HG03060 (cell line): ENCODE data around the gene MVB12B.

ENCODE experiments used
- ATAC-seq: cut with Tn5 transposase; IDR thresholded peaks from one replicate; pipeline ENCODE4 v1.9.1; 2021; ENCODE audit warnings: low read depth, moderate number of reproducible peaks; ENCODE audit not compliant: unreplicated experiment

MVB12B gene

DNA sequence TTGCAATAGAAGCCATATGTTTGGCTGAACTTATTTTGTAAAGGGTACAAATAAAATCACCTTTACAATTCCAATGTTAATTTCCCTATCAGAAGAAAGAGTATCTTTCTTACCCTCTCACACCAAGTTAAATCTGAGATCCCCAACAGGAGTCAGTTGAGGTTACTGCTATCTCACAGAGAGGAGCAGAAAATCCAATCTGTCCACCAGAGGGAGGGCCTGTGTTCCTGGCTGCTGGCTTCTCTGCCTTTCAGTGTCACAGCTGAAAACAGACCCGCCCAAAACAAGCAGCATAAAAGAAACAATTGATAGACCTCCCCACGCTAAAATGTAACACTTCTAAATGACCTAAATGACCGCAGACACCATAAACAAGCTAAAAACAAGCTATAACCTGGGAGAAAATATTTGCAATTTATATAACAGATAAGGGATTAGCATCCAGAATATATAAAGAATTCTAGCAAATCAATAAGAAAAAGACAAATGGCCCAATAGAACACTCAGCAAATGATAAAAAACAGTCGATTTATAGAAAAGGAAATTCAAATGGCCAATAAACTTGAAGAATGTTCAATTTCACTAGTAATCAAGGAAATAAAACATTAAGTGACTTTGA is 24.5 kb upstream of the MVB12B start:
- no peak for ATAC-seq

DNA sequence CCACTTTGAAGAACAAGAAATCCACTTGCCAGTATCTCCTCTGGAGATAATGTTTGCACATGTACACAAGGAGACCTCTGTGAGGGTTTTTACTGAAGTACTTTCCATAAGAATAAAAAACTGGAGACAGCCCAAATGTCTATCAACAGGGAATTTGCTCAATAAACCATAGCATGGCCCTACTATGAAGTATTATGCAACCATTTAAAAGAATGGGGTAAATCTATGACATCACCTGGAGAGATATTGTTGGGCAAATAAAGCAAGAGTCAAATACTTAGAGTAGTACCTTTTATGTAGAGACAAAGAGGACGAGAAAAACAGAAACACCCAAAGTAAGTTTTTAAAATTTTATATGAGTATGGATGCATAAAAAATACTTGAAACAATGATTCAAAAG is 23.9 kb upstream of the MVB12B start:
- ATAC-seq = no peak

DNA sequence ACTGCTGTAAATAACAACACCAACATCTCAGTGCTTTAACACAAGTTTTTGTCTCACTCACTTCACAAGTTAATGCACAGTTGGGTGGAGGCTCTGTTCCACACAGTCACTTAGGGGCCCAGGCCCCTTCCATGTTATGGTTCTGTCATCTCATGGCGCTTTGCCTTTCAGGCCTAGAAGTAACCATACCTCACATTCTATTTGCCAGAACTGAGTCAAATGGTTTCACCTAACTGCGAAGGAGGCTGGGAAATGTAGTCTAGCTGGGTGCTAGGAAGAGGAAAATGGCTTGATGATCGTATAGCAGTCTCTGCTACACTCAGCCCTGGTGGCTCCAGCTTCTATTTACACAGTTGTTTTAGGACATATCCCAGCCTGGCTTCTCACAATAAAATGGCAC is 23.1 kb upstream of the MVB12B start:
- ATAC-seq = no peak

DNA sequence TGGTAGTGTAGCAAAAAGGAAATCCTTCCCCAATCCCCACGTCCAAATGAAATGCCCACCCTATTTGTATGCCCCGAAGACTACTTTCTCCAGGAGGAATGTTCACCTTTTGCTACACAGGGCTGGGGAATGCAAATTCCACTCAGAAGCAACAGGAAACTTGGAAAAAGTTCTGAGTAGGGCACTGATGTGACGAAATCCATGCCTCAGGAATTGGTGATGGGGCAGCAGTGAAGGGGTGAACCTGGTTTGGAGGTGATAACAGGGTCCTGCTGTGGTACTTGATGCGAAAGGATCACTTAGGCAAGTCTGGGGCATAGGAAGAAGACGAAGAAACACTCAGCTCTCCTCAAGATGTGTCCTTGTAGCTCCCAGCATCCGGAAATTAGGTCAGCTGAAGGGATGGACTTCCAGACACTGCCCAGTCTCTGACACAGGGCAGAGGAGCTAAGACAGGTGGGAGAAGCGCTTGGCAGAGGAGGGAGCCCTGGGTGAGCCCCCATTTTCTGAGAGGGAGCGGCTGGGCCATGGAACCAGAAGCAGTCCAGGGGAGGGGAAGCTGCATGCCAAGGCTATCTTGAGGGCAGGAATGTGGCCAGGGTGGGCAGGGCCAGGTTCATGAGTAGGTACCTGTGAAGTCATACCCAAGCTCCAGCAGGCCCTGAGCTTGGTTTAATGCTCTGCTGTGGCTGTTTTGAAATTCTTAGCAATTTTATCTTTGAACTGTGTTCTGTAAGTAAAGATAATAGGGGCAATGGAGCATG is 22.2 kb upstream of the MVB12B start:
- no peak for ATAC-seq

DNA sequence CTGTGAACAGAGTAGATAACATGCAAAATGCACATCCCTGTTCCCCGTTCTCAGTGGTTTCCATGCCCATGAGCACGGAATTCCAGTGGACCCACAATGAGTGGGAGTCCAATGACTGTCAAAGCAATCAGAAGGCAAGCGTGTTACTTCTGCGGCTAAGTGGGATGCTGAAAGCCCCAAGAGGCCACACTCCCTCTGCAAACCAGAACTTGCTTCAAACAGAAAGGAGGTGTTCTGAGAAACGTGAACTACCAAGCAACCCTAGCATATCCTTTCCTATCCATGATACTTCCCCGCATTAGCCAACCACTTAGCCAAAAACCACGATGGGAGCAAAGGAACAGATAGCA is 21.7 kb upstream of the MVB12B start:
- ATAC-seq = no peak

DNA sequence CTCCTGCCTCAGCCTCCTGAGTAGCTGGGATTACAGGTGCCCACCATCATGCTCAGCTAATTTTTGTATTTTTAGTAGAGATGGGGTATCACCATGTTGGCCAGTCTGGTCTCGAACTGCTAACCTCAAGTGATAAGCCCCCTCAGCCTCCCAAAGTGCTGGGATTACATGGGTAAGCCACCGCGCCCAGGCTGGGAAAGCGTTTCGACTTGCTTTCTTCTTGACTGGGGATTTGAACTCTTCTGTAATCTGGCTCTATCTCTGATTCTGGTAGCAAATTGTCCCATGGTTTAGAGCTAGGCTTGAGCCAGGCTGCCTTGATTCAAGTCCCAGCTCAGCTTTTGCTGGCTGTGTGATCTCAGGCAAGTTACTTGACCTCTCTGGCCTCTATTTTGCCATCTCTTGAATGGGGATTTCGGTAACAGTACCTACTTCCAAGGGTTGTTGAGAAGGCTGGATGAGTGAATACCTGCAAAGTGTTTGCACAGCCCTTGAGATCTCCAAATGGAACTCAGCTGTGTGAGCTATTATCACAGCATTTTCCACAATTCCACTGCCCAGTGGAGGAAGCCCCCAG is 20.5 kb upstream of the MVB12B start:
- ATAC-seq = no peak

DNA sequence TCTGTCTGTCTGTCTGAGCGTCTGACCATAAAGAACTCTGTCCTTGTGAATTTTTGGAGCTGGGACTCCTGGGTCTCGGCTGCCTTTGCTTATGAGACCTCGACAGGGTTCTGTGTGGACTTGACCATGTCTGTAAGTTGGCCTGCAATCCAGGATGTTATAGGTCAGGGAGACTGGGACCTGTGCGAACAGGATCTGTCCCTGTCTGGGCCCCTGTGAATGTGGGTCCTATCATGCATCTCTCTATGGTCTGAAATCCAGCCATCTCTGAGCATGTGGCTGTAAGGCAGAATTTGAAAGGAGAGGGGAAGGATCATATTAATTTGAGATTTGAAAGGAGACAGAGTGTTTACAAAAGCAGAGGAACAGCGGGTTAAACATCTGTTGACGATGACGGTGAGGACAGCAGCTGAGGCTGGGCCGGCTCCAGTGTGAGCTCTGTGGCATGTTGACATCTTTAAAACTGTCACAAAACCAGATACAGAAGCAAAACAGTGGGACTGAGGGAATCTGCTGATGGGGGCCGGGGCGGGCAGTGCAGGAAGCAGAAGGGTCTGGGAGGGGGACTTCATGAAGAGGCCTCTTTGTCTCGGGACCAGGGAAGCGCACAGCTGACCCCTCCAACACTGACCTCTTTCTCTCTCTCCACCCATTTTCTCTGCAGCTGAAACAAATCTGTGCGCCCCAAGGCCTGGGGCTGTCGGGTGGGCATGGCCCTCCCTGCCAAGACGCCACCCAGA is 19.1 kb upstream of the MVB12B start:
- ATAC-seq = no peak

DNA sequence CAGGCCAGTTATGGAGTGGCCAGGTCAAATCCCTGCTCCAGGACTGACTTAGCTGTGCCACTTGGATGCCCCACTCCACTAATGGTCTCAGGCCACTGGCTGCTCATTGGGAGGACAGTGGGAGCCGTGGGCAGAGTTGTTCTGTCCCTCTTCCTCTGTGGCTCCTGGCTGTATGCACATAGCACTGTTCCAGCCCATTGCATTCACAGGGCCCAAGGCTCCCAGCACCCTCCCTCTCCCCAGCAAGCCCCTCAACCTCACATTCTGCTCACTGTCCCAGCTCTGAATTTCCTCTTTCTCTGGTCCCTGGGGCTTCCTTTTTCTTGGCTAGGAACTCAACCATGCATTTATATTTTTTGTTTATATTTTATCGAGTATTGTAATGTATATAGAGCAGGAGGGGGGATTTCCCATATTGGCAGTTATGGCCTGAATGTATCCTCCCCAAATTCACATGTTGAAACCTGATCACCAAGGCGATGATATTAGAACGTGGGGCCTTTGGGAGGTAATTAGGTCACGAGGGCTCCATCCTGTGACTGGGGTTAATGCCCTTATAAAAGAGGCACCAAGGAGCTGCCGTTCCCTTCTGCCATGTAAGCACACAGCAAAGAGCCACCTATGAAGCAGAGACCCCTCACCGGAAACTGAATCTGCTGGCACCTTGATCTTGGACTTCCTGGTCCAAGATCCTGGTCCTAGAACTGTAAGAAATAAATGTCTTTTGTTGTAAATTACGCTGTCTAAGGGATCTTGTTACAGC is 17.0 kb upstream of the MVB12B start:
- no peak for ATAC-seq

DNA sequence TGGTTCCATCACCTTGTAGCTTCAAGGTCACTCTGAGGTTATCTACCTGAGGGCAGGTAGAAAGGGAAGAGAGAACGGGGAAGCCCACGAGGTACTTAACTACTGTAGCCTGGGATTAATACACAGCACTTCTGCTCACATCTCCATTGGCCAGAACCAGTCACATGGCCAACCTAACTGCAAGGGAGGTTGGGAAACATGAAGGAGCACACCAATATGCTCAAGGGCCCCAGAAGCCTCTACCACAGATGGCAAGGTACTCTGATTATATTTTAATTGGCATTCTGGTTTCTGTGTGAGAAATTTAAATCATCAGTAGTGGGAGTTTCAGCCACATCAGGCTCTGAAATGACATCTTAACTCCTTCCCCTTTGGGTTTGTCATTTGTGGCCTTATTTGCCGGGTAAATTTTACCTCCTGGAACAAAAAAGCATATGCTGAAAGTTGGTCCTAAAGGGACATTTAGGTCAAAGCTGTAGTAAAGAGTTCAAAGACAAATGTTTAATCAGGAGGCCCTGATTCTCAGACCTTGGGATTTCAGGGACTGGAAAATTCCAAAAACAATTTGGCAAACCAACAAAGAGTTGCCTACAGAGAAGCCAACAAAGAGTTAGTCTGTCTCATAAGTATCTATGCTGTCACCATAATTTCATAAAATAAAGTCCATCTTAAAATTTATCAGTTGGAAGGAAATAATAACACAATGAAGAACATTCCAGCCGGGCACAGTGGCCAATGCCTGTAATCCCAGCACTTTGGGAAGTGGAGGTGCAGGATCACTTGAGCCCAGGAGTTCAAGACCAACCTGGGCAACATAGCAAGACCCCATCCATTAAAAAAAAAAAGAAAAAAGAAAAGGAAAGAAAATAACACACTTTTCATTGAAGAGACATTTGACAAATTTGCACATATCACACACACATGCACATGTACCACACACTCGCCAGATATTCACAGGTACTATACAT is 13.8 kb upstream of the MVB12B start:
- ATAC-seq = no peak

DNA sequence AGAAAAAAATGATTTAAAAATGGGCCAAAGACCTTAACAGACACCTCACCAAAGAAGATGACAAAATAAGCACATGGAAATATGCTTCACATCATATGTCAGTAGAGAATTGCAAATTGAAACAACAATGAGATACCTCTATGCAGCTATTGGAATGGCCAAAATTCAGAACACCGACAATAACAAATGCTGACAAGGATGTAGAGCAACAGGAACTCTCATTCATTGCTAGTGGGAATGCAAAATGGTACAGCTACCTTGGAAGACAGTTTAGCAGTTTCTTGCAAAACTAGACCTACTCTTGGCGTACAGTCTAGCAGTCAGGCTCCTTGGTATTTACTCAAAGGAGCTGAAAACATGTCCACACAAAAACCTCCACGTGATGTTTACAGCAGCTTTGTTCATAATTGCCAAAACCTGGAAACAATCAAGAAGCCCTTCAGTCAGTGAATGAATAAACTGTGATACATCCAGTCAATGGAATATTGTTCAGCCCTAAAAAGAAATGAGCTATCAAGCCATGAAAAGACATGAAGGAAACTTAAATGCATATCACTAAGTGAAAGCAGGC is 10.5 kb upstream of the MVB12B start:
- ATAC-seq = no peak

DNA sequence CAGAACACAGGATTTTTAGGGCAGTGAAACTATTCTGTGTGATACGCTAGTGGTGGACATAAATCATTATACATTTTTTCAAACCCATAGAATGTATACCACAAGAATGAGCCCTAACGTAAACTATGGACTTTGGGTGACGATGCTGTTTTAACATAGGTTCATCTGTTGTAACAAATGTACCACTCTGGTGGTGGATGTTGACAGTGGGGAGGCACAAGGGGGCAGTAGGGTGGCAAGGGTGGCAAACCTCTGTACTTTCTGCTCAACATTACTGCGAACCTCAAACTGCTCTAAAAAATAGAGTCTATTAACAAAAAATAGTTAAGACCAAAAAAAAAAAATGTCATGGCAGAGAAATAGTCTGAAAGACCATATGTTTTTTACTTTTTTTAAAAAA is 9.1 kb upstream of the MVB12B start:
- ATAC-seq = no peak

DNA sequence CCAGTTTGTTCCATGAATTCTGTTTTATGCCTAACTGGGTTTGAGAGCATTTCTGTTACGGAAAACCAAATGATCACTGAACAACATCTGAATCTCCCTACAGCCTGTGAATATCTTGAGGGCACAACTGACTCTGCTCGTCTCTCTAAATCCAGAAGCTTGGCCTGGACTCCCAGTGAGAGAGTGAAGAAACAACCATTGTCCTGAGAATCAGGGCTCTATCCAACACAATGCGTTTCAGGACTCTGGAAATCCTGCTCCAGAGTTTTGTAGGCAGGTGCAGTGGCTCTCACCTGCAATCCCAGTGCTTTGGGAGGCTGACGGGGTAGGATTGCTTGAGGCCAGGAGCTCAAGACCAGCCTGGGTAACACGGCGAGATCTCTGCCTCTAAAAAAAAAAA is 7.8 kb upstream of the MVB12B start:
- no peak for ATAC-seq

DNA sequence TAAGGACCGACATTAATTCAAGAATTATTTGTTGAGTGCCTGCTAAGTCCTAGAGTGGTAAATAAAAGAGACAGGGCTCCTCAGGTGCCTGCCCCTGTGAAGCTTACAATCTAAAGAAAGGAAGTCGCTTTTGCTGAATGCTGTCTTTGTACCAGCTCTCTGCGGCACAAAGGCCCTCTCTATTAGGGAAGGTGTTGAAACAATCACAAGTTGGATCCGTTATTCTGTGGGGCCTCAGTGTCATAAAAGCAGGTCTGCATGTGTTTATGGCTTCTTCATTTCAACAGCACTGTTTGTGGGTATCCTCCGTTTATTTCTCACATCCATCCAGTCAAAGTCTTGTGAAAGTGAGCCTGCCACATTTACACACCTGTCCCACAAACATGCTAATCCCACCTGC is 7.0 kb upstream of the MVB12B start:
- no peak for ATAC-seq

DNA sequence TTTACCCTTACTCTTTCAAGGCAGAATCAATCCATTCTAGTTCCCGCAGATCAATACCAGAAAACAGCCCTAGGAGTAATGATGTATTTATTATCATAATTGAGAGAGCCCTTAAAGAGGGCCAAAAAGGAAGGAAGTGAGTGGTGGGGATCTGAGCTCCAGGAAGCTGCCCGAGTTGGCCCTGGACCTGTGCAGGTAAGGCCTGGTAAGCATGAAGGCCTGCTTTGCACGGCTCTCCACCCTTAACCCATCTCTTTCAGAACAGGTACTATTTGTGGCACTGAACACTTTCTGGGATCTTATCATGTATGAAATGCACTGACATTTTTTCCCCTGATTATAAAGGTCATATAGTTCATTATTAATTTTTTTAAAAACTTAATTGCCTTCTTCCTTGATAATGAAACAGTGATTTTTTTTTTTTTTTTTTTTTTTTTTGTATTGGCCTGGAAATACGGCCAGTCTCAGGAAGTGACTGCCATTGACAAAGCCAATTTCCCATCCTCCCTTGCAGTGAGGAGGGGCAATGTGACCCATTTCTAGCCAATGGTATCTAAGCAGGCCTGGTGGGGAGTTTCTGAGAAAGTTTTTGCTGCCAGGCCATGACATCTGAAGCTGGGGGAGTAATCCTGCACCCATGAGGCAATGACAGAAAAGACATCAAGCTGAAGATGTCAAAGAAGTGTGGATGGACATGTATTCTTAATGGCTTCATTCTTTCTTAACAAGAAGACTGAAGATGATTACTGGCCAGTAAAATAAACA is 6.3 kb upstream of the MVB12B start:
- ATAC-seq = no peak

DNA sequence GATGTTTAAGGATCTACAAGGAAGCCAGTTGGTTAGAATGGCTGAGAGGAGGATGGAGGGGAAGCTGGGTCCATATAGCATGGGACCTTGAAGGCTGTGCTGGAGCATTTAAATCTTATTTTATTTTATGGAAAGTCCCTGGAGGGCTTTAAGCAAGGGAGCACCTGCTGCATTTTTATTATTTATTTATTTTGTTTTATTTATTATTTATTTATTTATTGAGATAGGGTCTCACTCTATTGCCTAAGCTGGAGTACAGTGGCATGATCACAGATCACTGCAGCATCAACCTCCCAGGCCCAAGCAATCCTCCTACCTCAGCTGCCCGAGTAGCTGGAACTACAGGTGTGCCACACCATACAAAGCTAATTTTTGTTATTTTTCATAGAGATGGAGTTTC is 4.9 kb upstream of the MVB12B start:
- ATAC-seq = no peak

DNA sequence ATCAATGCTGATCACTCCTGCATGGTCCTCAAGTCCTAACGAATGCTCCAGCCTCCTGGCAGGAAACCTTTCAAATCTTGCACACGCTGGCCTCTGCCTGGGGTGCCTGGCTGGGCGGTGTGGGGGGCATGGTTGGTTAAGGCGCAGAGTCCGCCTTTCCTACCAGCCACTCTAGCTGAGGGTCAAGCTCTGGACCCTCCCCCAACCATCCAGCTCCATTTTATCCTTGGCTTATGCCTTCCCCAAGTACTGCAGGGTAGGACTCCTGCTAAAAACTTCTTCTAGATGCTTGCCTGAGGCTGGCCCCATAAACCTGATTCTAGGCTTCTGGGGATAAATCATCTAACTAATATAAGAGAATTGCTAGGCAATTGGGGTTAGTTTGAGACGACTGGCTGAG is 808 bp upstream of the MVB12B start:
- ATAC-seq = no peak

DNA sequence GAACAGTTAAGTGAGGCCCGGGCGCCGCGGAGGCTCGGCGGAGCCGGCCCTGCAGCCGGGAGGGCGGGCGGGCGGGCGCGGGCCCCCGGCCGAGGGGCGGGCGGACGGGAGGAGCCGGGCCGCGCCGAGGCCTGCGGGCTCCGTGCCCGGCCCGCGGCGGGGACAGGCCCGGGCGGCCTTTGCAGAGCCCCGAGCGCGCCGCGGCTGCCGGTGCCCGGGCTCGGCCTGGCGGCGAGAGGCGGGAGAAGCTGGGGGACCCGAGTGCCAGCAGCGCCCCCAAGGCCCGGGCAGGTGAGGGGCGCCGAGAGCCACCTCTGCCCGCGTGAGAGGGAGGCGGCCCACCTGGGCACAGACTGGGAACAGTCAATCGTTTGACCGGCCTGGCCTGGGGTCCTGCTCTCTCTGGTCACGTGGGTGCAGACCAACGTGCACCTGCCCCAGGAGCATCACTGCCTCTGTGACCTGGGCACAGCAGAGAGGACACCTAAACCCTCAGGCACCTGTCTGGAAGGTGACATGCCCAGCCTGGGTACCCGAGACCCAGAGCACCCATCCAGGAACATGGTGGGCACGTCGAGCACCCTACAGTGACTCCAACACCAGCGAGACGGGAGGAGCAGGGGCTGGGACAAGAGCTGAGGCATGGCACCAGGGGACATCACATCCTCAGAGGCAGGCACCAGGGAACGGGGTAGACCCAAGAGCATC is 531 bp downstream of the MVB12B start:
- no peak for ATAC-seq

DNA sequence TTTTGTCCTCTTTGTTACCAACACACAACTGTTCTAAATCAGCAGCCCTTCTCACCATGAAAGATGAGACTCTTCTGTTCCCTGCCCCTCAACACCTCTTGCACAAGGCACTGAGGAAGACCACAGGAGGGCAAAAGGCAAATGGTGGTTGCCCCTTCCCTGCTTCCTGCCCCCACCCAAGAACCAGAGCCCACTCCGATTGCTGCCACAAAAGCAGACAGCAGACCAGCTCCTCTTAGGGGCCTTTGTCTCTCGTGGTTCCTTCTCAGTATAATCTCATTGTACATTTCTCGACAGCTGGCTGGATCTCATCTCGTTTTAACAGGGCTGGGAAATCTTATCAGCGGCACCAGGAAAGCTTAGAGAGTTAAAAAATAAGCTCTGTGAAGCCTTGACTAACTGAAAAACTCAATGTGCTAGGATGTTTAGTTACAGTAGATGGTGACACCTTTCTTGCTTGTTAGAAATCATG is 1.1 kb downstream of the MVB12B start:
- ATAC-seq = no peak
